Liver (tissue), 9 donors: ENCODE results near the gene CD300H. TPM values are rescaled to one million over a fixed set of nuclear protein-coding genes. Genes with fewer than 3 reads are reported as not detected.

ENCODE experiments used
- DNase-seq: peaks from one replicate; pipeline ENCODE4 v3.0.0-alpha.2; 2017; ENCODE audit warnings: low spot score
- H3K27ac ChIP-seq, 2 donors: one replicate each; pipeline ENCODE4 v1.7.0; 2013; ENCODE audit warnings: inconsistent platforms in 2 of 2, low read length in 2 of 2, control low read depth in 1 of 2, low read depth in 1 of 2, mild to moderate bottlenecking in 1 of 2
- H3K27me3 ChIP-seq, 4 donors: one replicate each; pipeline versions ENCODE4 v1.6.1 to v1.7.0; 2013; ENCODE audit warnings: low read length in 3 of 4, inconsistent platforms in 1 of 4, mild to moderate bottlenecking in 1 of 4, moderate library complexity in 1 of 4; ENCODE audit not compliant: control insufficient read depth in 4 of 4, insufficient read depth in 4 of 4
- H3K36me3 ChIP-seq, 4 donors: one replicate each; pipeline versions ENCODE4 v1.6.1 to v1.7.0; 2013; ENCODE audit warnings: low read length in 3 of 4, mild to moderate bottlenecking in 3 of 4, low read depth in 1 of 4, moderate library complexity in 1 of 4; ENCODE audit not compliant: control insufficient read depth in 4 of 4, insufficient read depth in 3 of 4
- H3K4me1 ChIP-seq, 4 donors: one replicate each; pipeline versions ENCODE4 v1.6.1 to v1.7.0; 2013; ENCODE audit warnings: low read length in 3 of 4, mild to moderate bottlenecking in 3 of 4, moderate library complexity in 1 of 4; ENCODE audit not compliant: control insufficient read depth in 4 of 4, insufficient read depth in 4 of 4
- H3K4me3 ChIP-seq, 3 donors: one replicate each; pipeline versions ENCODE4 v1.6.1 to v1.7.0; 2013; ENCODE audit warnings: low read length in 3 of 3, control low read depth in 1 of 3, low read depth in 1 of 3, mild to moderate bottlenecking in 1 of 3
- H3K9ac ChIP-seq, 2 donors: one replicate each; pipeline ENCODE4 v1.7.0; 2013; ENCODE audit warnings: low read length in 2 of 2, mild to moderate bottlenecking in 2 of 2, moderate library complexity in 2 of 2, control low read depth in 1 of 2, low read depth in 1 of 2
- H3K9me3 ChIP-seq, 4 donors: one replicate each; pipeline versions ENCODE4 v1.6.1 to v1.7.0; 2013; ENCODE audit warnings: low read length in 3 of 4; ENCODE audit not compliant: control insufficient read depth in 4 of 4
- EGR1 ChIP-seq, 2 donors: IDR thresholded peaks; 2 replicates each; pipeline ENCODE4 v1.6.1; 2016 to 2018; ENCODE audit warnings: antibody characterized with exemption in 2 of 2, low read depth in 2 of 2
- FOXA2 ChIP-seq: IDR thresholded peaks from 2 replicates; pipeline ENCODE4 v1.6.1; 2016; ENCODE audit warnings: antibody characterized with exemption
- GABPA ChIP-seq, 2 donors: IDR thresholded peaks in 1 of 2; conservative IDR thresholded peaks in 1 of 2; 2 replicates each; pipeline ENCODE4 v1.6.1; 2016; ENCODE audit warnings: antibody characterized with exemption in 2 of 2, mild to moderate bottlenecking in 1 of 2, moderate library complexity in 1 of 2
- HNF4A ChIP-seq, 2 donors: conservative IDR thresholded peaks; 2 replicates each; pipeline ENCODE4 v1.6.1; 2016; ENCODE audit warnings: antibody characterized with exemption in 2 of 2, mild to moderate bottlenecking in 2 of 2
- NR2F2 ChIP-seq: IDR thresholded peaks from 2 replicates; pipeline ENCODE4 v1.6.1; 2016; ENCODE audit warnings: antibody characterized with exemption
- RAD21 ChIP-seq, 2 donors: IDR thresholded peaks; 2 replicates each; pipeline ENCODE4 v1.6.1; 2016; ENCODE audit warnings: antibody characterized with exemption in 2 of 2, mild to moderate bottlenecking in 2 of 2
- RXRA ChIP-seq, 2 donors: IDR thresholded peaks; 2 replicates each; pipeline ENCODE4 v1.6.1; 2017 to 2018; ENCODE audit warnings: antibody characterized with exemption in 2 of 2, mild to moderate bottlenecking in 1 of 2
- SP1 ChIP-seq: IDR thresholded peaks from 2 replicates; pipeline ENCODE4 v1.6.1; 2018; ENCODE audit warnings: antibody characterized with exemption, mild to moderate bottlenecking
- WGBS: extraction: QIAGEN DNeasy Blood & Tissue Kit; methylation state at CpG from one replicate; pipeline ENCODE4 v1.1.7; 2013; 5-methylcytosine and 5-hydroxymethylcytosine counted together
- polyA plus RNA-seq, 2 donors: library from polyadenylated mRNA; stranded (reverse) in 1 of 2; unstranded in 1 of 2; fragments of 200-250 nt in 1 of 2; fragments of >200 nt in 1 of 2; fragmentation: Nextera tagmentation in 1 of 2; extraction: Ambion mirVana in 1 of 2; gene quantifications; one replicate each; pipeline versions ENCODE4 v1.2.1 to v1.2.3, GENCODE V29; 2013 to 2015
- total RNA-seq, 2 donors: library from RNA; depleted of rRNA; stranded (reverse); fragments of >200 nt; gene quantifications; one replicate each; pipeline ENCODE4 v1.2.3, GENCODE V29; 2014
- TF ChIP-seq, protein P1 (sequence below): fragments of 150-350 bp; IDR thresholded peaks from 2 replicates; pipeline ENCODE4 v1.5.1; 2017; ENCODE audit warnings: improper control_type of control experiment, low read depth, low read length; ENCODE audit not compliant: missing input control
- TF ChIP-seq, protein P2 (sequence below): IDR thresholded peaks from 2 replicates; pipeline ENCODE4 v1.6.1; 2016; ENCODE audit warnings: antibody characterized with exemption
- TF ChIP-seq, protein P3 (sequence below): IDR thresholded peaks from 2 replicates; pipeline ENCODE4 v1.6.1; 2016; ENCODE audit warnings: antibody characterized with exemption, mild to moderate bottlenecking
- TF ChIP-seq, protein P4 (sequence below): IDR thresholded peaks from 2 replicates; pipeline ENCODE4 v1.6.1; 2016; ENCODE audit warnings: antibody characterized with exemption
- TF ChIP-seq, protein P5 (sequence below): IDR thresholded peaks from 2 replicates; pipeline ENCODE4 v1.6.1; 2016; ENCODE audit warnings: antibody characterized with exemption
- donor health status: healthy.
- donor health status: healthy.
- donor health status: healthy.
- donor health status: healthy.
- donor health status: healthy.

CD300H gene
- total and polyA plus RNA-seq, 4 donors = 0.47 TPM; not detected in 3

DNA sequence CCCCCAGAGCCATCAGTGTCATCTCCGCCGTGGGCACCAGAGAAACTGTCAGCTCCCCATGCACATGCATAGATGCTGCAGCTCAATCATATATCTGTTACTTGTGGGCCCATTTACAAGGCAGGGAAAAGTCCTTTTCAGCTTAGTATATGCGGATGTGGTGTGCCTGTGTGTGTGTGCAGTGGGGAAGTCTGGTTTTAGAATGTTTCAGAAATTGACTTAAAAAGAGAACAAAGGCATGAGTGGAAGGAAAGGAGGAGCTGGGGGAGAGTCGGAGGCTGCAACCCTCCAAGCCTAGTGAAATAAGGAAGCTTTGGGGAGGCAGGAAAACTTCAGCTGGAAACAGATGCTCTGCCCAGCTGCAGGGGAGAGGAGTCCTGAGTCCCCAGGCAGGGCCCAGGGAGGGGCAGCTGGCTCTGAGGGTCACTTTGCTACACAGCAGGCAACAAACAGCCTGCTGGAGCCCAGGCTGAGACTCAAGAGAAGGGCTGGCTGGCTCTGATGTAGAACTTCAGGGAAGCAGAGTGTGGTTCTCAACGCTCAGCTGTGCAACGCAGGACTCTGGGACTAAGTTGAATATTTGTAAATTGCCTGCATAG, 35.8 kb upstream of the CD300H start:
- no peak overlapping the region for H3K27ac ChIP-seq
- H3K4me1 ChIP-seq = no peaks in the 10 kb centered on the region
- peaks cover 0 to 8% (median 2%) of the 10 kb centered on the region in 4 donors for H3K27me3 ChIP-seq

DNA sequence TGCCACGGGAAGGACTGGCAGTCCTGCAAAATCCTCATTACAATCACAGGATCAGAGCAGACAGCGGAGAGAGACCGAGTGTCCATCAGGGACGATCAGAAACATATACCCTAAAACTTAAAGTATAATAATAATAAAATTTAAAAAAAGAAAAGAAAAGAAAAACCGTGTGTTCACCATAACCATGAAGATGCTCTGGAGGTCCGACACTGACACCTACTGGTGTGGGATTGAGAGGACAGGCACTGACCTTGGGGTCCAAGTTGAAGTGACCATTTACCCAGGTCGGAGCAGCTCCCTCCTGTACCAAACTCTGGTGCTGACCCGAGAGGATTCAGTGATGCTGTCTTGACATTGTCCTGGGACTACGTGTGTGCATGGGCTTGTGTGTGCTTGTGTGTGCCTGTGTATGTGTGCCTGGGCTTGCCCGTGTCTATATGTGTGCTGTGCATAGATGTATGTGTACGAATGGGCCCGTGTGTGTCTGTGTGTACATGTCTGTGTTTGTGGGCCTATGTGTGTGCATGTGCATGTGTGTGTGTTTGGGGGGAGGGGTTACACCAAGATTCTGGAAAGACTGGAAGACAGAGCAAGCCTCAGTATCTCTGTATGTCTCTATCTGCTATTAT, 34.7 kb upstream of the CD300H start:
- TF ChIP-seq NR2F2 (no peak), RAD21 (IDR thresholded peaks at IDR 0.05) (peak; percentile 70 to 79)
- TF ChIP-seq, protein P1, sequence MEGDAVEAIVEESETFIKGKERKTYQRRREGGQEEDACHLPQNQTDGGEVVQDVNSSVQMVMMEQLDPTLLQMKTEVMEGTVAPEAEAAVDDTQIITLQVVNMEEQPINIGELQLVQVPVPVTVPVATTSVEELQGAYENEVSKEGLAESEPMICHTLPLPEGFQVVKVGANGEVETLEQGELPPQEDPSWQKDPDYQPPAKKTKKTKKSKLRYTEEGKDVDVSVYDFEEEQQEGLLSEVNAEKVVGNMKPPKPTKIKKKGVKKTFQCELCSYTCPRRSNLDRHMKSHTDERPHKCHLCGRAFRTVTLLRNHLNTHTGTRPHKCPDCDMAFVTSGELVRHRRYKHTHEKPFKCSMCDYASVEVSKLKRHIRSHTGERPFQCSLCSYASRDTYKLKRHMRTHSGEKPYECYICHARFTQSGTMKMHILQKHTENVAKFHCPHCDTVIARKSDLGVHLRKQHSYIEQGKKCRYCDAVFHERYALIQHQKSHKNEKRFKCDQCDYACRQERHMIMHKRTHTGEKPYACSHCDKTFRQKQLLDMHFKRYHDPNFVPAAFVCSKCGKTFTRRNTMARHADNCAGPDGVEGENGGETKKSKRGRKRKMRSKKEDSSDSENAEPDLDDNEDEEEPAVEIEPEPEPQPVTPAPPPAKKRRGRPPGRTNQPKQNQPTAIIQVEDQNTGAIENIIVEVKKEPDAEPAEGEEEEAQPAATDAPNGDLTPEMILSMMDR = peak; percentile 56
- Histone ChIP-seq H3K27me3 (peaks cover 0 to 8% (median 2%) of the 10 kb centered on the region in 4 donors), H3K9ac (no peak overlapping the region), H3K36me3 (no peaks in the 10 kb centered on the region), H3K4me1 (no peaks in the 10 kb centered on the region), H3K4me3 (no peak overlapping the region), H3K9me3 (no peaks in the 10 kb centered on the region), H3K27ac (no peak overlapping the region)
- 38% methylated on average over 12 of the region's 12 CpGs for WGBS
- peak; percentile 46 for DNase-seq

More for the DNA sequence above, 35.8 kb upstream of the CD300H start:
- Histone ChIP-seq H3K36me3 (no peaks in the 10 kb centered on the region), H3K9me3 (no peaks in the 10 kb centered on the region), H3K9ac (no peak overlapping the region), H3K4me3 (no peak overlapping the region)
- 65% methylated on average over 6 of the region's 6 CpGs for WGBS
- TF ChIP-seq RXRA (IDR thresholded peaks at IDR 0.05) (no peak), EGR1 (IDR thresholded peaks at IDR 0.05; ENCODE audit: low read depth in 2 of 2) (no peak), HNF4A (conservative IDR thresholded peaks at IDR 0.05) (no peak), RAD21 (IDR thresholded peaks at IDR 0.05) (no peak), NR2F2 (no peak), FOXA2 (no peak), GABPA (IDR thresholded peaks at IDR 0.05 in 1 of 2, conservative IDR thresholded peaks at IDR 0.05 in 1 of 2) (no peak), SP1 (no peak)
- TF ChIP-seq, protein P2, sequence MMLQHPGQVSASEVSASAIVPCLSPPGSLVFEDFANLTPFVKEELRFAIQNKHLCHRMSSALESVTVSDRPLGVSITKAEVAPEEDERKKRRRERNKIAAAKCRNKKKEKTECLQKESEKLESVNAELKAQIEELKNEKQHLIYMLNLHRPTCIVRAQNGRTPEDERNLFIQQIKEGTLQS = no peak
- TF ChIP-seq, protein P3, sequence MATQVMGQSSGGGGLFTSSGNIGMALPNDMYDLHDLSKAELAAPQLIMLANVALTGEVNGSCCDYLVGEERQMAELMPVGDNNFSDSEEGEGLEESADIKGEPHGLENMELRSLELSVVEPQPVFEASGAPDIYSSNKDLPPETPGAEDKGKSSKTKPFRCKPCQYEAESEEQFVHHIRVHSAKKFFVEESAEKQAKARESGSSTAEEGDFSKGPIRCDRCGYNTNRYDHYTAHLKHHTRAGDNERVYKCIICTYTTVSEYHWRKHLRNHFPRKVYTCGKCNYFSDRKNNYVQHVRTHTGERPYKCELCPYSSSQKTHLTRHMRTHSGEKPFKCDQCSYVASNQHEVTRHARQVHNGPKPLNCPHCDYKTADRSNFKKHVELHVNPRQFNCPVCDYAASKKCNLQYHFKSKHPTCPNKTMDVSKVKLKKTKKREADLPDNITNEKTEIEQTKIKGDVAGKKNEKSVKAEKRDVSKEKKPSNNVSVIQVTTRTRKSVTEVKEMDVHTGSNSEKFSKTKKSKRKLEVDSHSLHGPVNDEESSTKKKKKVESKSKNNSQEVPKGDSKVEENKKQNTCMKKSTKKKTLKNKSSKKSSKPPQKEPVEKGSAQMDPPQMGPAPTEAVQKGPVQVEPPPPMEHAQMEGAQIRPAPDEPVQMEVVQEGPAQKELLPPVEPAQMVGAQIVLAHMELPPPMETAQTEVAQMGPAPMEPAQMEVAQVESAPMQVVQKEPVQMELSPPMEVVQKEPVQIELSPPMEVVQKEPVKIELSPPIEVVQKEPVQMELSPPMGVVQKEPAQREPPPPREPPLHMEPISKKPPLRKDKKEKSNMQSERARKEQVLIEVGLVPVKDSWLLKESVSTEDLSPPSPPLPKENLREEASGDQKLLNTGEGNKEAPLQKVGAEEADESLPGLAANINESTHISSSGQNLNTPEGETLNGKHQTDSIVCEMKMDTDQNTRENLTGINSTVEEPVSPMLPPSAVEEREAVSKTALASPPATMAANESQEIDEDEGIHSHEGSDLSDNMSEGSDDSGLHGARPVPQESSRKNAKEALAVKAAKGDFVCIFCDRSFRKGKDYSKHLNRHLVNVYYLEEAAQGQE = no peak
- TF ChIP-seq, protein P4, sequence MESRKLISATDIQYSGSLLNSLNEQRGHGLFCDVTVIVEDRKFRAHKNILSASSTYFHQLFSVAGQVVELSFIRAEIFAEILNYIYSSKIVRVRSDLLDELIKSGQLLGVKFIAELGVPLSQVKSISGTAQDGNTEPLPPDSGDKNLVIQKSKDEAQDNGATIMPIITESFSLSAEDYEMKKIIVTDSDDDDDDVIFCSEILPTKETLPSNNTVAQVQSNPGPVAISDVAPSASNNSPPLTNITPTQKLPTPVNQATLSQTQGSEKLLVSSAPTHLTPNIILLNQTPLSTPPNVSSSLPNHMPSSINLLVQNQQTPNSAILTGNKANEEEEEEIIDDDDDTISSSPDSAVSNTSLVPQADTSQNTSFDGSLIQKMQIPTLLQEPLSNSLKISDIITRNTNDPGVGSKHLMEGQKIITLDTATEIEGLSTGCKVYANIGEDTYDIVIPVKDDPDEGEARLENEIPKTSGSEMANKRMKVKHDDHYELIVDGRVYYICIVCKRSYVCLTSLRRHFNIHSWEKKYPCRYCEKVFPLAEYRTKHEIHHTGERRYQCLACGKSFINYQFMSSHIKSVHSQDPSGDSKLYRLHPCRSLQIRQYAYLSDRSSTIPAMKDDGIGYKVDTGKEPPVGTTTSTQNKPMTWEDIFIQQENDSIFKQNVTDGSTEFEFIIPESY = no peak
- TF ChIP-seq, protein P5, sequence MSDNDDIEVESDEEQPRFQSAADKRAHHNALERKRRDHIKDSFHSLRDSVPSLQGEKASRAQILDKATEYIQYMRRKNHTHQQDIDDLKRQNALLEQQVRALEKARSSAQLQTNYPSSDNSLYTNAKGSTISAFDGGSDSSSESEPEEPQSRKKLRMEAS = no peak
- DNase-seq = no peak
